Lower lobe of right lung (tissue), 2 donors: ENCODE measurements around the gene ESPL1. TPM values are rescaled to one million over a fixed set of nuclear protein-coding genes. Genes with fewer than 3 reads are reported as not detected.

Source experiments
- ATAC-seq, 2 donors: fragments of 200-7000 bp; cut with Tn5 transposase; one replicate each; pipeline ENCODE4 v1.9.1; 2020 to 2022; ENCODE audit warnings: mild to moderate bottlenecking in 2 of 2, moderate library complexity in 2 of 2
- DNase-seq: peaks from one replicate; pipeline ENCODE4 v3.0.0-alpha.2; 2020
- H3K27ac ChIP-seq: fragments of 200-600 bp; one replicate; pipeline ENCODE4 v1.8.0; 2022
- H3K27me3 ChIP-seq: fragments of 200-600 bp; one replicate; pipeline ENCODE4 v1.8.0; 2022; ENCODE audit warnings: low read depth
- H3K36me3 ChIP-seq: fragments of 200-600 bp; one replicate; pipeline ENCODE4 v1.8.0; 2022; ENCODE audit warnings: mild to moderate bottlenecking
- H3K4me1 ChIP-seq: fragments of 200-600 bp; one replicate; pipeline ENCODE4 v1.8.0; 2022
- H3K4me3 ChIP-seq: fragments of 200-600 bp; one replicate; pipeline ENCODE4 v1.8.0; 2022; ENCODE audit warnings: mild to moderate bottlenecking
- H3K9me3 ChIP-seq: fragments of 200-600 bp; one replicate; pipeline ENCODE4 v1.8.0; 2022
- CTCF ChIP-seq: fragments of 200-600 bp; IDR thresholded peaks from one replicate; pipeline ENCODE4 v1.8.0; 2022; ENCODE audit warnings: antibody characterized with exemption, mild to moderate bottlenecking
- intact Hi-C: fragments of 100-400 bp; cut with DNase I; formaldehyde crosslinking; loops from one replicate; pipeline ENCODE4 v1.11.0; 2022
- total RNA-seq: library from RNA; stranded (reverse); fragmentation: NEBNext Ultra II Directional; extraction: Animal tissue kit (Norgen Biotek cat#: 25700); gene quantifications from one replicate; pipeline ENCODE4 v1.2.1, GENCODE V29; 2021
- donor health status: DM: no; HTN: yes; CAD: no; lungs with severe emphysema.

Gene ESPL1
- total RNA-seq, 1 donor from 2014 or later = 2.2 TPM

DNA sequence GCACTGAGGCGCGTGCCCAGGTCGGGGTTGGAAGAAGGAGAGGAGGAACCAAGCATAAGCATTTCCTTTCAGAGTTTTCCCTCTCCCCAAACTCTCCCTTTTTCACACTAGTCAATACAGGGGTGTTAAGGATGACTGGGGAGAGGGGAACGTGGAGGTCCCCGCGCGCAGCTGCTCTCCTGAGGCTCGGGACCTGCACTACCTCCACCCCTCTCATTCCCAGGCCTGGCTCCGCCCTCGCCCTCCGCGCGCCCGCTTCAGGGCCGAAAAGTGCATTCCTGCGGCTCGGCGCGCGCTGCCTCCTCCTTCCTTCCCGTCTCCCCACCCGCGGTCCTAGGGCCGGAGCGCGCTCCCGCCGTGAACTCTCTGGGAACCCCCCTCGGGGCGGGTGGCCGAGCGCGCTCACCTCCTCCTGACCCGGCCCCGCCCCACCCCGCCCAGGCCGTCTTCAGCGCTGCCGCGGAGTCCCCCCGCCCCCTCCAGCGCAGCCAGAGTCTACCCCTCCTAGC is 47.4 kb upstream of the ESPL1 start:
- peak overlapping the region; percentile 95 for H3K27ac ChIP-seq
- peaks cover 78% of the 10 kb centered on the region for H3K4me1 ChIP-seq
- DNase-seq (peak; percentile 97), ATAC-seq (peak; percentile 92)
- intact Hi-C loops = no loop called here
- TF ChIP-seq CTCF = no peak
- peak overlapping the region; percentile 77 for H3K4me3 ChIP-seq
- no peaks in the 10 kb centered on the region for H3K27me3 ChIP-seq
- no peaks in the 10 kb centered on the region for H3K9me3 ChIP-seq
- H3K36me3 ChIP-seq = no peaks in the 10 kb centered on the region

DNA sequence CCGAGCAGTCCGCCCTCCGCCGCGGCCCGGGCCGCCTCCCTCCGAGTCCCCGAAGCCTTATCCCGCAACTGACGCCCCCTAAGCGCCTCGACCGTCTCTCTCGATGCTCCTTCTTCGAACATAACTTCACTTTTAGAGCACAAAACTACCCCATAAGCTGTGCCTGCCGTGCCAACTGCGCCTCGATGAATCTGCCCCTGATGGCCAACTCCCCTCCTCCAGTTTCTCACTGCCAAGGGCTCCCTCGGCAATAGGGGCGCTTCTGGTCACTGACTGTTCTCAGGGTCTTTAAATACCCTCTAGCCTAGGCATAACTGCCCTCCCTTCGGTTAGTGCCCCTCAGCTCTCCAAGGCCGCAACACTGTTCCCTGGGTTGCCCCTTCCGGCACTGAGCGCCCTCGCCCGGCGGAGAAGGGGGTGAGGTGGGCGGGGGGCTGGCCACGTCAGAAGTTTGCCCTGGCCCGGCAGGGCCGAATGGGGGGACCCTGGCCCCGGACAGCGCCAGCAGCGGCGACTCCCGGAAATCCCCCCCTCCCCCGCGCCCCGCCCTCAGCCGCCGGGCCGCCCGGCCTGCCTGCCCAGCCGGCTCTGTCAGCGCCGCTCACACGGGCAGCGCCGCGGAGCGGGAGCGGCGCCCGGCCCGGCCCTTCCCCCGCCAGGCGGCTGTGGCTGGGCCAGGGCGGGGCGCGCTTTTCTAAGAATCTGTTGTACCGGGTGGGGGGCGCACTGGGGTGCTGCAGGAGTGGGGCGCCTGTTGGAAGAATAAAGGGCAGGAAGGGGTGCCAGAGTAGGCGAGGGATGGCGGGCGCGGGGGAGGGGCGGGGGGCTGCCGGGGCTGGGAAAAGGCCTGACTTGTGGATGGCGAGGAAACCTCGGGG is 46.7 kb upstream of the ESPL1 start:
- ATAC-seq (peak; percentile 71 to 78), DNase-seq (peak; percentile 84)
- peak overlapping the region; percentile 77 for H3K4me3 ChIP-seq
- peaks cover 77% of the 10 kb centered on the region for H3K4me1 ChIP-seq
- intact Hi-C loops = no loop called here
- H3K9me3 ChIP-seq = no peaks in the 10 kb centered on the region
- TF ChIP-seq CTCF = peak; percentile 32
- no peaks in the 10 kb centered on the region for H3K27me3 ChIP-seq
- peak overlapping the region; percentile 95 for H3K27ac ChIP-seq
- no peaks in the 10 kb centered on the region for H3K36me3 ChIP-seq

DNA sequence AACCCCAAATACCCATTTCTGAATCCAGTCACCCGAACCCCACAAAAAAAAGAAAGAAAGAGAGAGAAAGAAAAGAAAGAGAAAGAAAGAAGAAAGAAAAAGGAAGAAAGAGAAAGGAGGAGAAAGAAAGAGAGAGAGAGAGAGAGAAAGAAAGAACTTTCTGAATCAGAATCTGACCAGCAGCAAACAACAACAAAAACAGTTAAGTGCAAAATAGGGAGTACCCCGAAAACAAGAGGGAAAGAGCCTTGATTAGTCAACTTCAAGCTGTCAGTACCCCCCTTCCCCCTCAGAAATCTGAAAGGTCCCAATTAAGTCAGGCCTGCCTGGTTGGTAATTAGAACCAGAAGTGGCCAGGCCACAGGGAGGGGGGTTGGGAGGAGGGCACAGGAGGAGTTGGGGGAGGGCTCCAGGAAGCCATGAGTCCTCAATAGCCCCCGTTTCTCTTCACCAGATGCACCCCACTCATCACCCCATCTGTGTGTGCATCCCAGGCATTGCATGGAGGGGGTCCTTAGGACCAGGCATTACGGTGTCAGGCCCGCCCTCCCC is 45.9 kb upstream of the ESPL1 start:
- ATAC-seq (no peak), DNase-seq (peak; percentile 30)
- H3K36me3 ChIP-seq = peaks cover 3% of the 10 kb centered on the region
- no peak for TF ChIP-seq CTCF
- H3K4me3 ChIP-seq = peak overlapping the region; percentile 77
- H3K27ac ChIP-seq = peak overlapping the region; percentile 95
- H3K9me3 ChIP-seq = no peaks in the 10 kb centered on the region
- H3K27me3 ChIP-seq = no peaks in the 10 kb centered on the region
- intact Hi-C loops = no loop called here
- H3K4me1 ChIP-seq = peaks cover 69% of the 10 kb centered on the region

DNA sequence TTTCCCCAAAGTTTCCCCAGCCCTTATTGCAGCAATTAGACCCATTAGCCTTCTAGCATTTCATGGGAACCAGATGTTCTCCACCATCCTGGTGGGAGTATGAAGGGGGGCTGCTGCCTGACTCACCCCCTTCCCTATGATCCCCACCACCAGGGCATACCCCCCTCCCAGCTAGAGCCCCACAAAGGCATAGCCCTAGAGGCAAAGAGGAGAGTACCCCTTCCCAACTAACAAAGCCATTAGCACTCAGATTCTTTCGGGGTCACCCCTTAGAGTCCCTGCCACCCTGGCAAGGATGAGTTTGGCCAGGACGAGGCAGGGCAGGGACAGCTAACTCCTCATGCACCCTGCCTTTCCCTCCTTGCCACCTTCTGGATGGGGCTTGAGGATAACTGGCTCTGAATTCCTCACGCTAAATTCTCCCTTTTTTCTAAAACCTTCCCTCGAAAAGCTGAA is 45.3 kb upstream of the ESPL1 start:
- no peaks in the 10 kb centered on the region for H3K27me3 ChIP-seq
- DNase-seq (peak; percentile 10), ATAC-seq (no peak)
- no peaks in the 10 kb centered on the region for H3K9me3 ChIP-seq
- peak overlapping the region; percentile 95 for H3K27ac ChIP-seq
- H3K4me1 ChIP-seq = peaks cover 63% of the 10 kb centered on the region
- peaks cover 7% of the 10 kb centered on the region for H3K36me3 ChIP-seq
- no peak overlapping the region for H3K4me3 ChIP-seq
- intact Hi-C loops = no loop called here
- no peak for TF ChIP-seq CTCF

DNA sequence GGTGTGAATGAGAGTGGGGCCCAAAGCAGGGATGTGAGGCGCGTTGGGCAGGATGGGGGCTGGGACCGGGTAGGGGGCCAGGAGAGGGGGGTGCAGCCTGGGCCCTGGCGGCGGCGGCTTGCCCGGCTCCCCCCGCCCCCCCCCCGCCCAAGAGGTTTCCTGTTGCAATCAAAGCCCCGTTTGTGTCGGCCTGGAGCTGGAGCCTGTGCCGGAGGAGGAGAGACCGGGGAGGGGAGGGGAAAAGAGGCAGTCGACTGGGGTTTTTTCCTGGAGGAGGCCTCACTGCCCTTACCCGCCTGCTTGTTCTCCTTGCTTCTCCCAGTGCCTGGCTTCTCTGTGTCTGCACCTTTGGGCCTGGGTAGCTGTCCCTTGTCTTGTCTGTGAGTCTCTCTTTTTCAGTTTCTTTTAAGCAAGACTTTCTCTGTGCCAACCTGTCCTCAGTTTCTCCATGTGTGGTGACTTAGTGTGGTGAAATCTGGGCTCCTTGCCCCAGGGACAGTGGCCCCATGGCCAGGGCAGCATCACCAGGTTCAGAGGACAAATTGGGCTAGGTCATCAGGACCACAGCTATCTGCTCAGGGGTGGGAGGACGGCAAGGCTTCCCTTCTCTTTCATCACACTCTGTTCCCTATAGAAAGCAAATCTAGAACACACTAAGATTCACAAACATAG is 44.6 kb upstream of the ESPL1 start:
- Histone ChIP-seq H3K4me3 (no peak overlapping the region), H3K27me3 (no peaks in the 10 kb centered on the region), H3K27ac (peak overlapping the region; percentile 95), H3K4me1 (peaks cover 56% of the 10 kb centered on the region), H3K9me3 (no peaks in the 10 kb centered on the region), H3K36me3 (peaks cover 7% of the 10 kb centered on the region)
- ATAC-seq = no peak
- TF ChIP-seq CTCF = no peak
- peak; percentile 58 for DNase-seq
- intact Hi-C loops = no loop called here
